ENCODE data around the gene TRIP13.

- TF ChIP-seq CTCF (conservative IDR thresholded peaks at IDR 0.05; ENCODE audit: low read depth in 2 of 2) (no peak), REST (IDR thresholded peaks at IDR 0.05; ENCODE audit: unreplicated experiment) (no peak), POLR2AphosphoS5 (IDR thresholded peaks at IDR 0.05; ENCODE audit: low read depth) (no peak), NANOG (IDR thresholded peaks at IDR 0.05; ENCODE audit: borderline replicate concordance) (no peak), EZH2phosphoT487 (IDR thresholded peaks at IDR 0.05; ENCODE audit: unreplicated experiment) (no peak), ETS1 (IDR thresholded peaks at IDR 0.05) (no peak), CREB1 (CRISPR knock-in tag; IDR thresholded peaks at IDR 0.05; ENCODE audit: low read depth) (no peak), JUNB (IDR thresholded peaks at IDR 0.05; ENCODE audit: unreplicated experiment) (no peak), EZH2 (IDR thresholded peaks at IDR 0.05; ENCODE audit: low read depth, unreplicated experiment) (no peak), ZNF114 (CRISPR knock-in tag; IDR thresholded peaks at IDR 0.05) (no peak)
These were observed 39.5 kb downstream of the TRIP13 start for GRCh38 chr5:932151-932627.
